Adrenal gland (tissue), 5 donors: ENCODE data around the gene SGTB.

Source experiments
- POLR2A ChIP-seq, 2 donors: fragments of 450-650 bp; IDR thresholded peaks; one replicate each; pipeline ENCODE4 v1.6.1; 2017; ENCODE audit warnings: antibody characterized with exemption in 2 of 2, mild to moderate bottlenecking in 2 of 2, moderate library complexity in 1 of 2
- TF ChIP-seq, protein P1 (sequence below), 6 experiments: fragments of 450-650 bp in 4 of 6; fragments of 200-600 bp in 2 of 6; sonication (generic) in 1 of 6; IDR thresholded peaks; 1 replicate in 5 of 6; 2 replicates in 1 of 6; pipeline versions ENCODE4 v1.5.1 to v1.8.0; 2016 to 2021; ENCODE audit warnings: antibody characterized with exemption in 6 of 6, mild to moderate bottlenecking in 2 of 6, moderate library complexity in 1 of 6
- donor health status: DM: no; HTN: no; CAD: no.

- TF ChIP-seq, protein P1, sequence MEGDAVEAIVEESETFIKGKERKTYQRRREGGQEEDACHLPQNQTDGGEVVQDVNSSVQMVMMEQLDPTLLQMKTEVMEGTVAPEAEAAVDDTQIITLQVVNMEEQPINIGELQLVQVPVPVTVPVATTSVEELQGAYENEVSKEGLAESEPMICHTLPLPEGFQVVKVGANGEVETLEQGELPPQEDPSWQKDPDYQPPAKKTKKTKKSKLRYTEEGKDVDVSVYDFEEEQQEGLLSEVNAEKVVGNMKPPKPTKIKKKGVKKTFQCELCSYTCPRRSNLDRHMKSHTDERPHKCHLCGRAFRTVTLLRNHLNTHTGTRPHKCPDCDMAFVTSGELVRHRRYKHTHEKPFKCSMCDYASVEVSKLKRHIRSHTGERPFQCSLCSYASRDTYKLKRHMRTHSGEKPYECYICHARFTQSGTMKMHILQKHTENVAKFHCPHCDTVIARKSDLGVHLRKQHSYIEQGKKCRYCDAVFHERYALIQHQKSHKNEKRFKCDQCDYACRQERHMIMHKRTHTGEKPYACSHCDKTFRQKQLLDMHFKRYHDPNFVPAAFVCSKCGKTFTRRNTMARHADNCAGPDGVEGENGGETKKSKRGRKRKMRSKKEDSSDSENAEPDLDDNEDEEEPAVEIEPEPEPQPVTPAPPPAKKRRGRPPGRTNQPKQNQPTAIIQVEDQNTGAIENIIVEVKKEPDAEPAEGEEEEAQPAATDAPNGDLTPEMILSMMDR (IDR thresholded peaks at IDR 0.05) = no peak
- TF ChIP-seq POLR2A (IDR thresholded peaks at IDR 0.05) = no peak
These were observed 14.1 kb upstream of the SGTB start for GRCh38 chr5:65736011-65736410.
